GM18909 (cell line): ENCODE measurements around the gene SNX5.

Experiments used
- ATAC-seq: cut with Tn5 transposase; IDR thresholded peaks from one replicate; pipeline ENCODE4 v1.9.1; 2021; ENCODE audit warnings: mild to moderate bottlenecking; ENCODE audit not compliant: unreplicated experiment, poor library complexity

Gene SNX5

GRCh38 chr20:17925141-17925939, 43.3 kb downstream of the SNX5 start:
- no peak for ATAC-seq

DNA sequence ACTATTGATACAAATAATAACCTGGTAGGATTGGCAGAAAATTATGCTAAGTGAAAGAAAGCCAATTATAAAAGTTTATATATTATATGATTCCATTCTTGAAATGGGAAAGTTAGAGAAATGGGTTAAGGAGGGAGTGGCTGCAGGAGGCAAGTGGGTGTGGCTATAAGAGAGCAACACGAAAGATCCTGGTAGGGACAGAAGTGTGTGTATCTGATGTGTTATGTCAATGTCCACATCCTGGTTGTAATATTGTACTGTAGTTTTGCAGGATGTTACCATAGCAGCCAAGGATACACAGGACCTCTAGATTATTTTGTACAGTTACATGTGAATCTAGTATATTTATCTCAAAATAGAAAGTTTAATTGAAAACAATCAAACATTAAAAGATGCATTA, 46.8 kb downstream of the SNX5 start:
- ATAC-seq = no peak

- no peak for ATAC-seq
Observed at GRCh38 chr20:17919149-17919548, 49.4 kb downstream of the SNX5 start.

DNA sequence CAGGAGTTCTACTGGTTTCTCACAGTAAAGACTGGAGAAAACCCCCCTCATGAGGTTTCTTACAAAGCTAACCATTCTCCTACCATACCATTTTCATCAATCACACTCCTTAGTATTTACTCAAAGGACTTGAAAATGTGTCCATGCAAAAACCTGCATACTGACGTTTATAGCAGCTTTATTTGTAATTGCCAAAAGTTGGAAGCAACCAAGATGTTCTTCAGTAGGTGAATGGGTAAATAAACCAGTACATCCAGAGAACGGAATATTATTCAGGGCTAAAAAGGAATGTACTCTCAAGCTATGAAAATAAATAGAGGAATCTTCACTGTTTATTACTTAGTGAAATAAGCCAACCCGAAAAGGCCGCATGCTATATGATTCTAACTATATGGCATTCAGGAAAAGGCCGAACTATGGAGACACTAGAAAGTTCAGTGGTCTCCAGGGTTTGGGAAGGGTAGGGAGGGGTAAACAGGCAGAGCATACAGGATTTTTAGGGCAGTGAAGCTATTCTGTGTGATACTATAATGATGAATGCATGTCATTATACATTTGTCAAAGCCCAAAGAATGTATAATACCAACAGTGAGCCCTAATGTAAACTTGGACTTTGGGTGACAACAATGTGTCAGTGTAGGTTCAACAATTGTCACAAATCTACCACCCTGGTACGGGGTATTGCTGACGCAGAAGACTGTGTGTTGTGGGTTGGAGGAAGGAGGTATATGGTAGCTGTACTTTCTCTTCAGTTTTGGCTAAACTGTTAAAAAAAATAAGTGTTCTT, 50.6 kb downstream of the SNX5 start:
- ATAC-seq = no peak

DNA sequence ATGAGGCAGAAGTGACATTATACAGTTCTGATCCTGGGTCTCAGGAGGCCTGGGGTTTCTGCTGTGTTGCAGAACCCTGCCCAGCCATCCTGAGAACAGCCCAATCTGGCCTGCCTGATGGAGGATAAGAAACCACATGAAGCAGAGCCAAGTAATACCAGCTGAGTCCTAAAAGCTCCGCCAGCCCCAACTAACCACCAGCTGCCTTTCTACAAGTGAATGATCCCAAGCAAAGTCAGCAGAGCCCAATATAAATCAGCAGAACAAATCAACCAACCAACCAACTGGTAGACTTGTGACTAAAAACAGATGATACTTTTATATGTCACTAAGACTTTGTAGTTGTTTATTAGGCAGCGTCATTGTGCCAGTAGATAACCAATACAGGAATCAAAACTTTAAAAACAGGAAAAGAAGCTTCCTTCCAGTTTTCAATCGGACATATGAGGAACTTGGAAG, 52.1 kb downstream of the SNX5 start:
- ATAC-seq = no peak

GRCh38 chr20:17914957-17915356, 53.6 kb downstream of the SNX5 start:
- no peak for ATAC-seq

GRCh38 chr20:17912916-17913315, 55.7 kb downstream of the SNX5 start:
- ATAC-seq = no peak

DNA sequence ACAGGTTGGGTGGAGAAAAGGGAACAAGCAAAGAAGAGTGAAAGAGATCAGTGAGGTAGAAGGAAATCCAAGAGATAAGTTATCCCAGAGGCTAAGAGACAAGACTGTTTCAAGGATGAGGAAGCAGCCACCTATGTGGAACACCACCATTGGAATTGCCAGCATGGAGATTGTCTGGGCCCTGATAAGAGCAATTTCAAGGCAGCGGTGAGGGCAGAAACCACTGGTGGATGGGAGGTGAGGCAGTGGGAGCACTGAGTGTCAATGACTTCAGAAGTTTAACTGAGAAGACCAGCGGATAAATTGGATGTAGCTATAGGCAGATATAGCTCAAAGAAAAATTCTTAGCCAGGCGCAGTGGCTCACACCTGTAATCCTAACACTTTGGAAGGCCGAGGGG, 56.7 kb downstream of the SNX5 start:
- ATAC-seq = no peak

DNA sequence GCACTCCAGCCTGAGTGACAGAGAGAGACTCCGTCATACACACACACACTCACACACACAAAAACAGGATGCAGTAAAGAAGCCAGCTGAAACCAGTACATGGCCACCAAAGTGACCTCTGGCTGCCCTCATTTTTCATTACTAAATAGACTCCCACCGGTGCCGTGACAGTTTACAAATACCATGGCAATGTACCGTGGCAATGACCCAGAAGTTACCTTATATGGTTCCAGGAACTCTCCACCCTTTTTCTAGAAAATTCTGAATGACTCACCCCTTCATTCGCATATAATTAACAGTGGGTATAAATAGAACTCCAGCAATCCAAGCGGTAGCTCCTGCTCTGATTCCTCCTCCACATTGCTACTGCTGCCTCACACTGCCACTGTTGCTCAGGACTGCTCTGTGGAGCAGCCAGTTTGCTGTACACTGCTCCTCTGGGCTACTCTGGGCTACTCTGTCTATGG, 57.7 kb downstream of the SNX5 start:
- ATAC-seq = no peak

DNA sequence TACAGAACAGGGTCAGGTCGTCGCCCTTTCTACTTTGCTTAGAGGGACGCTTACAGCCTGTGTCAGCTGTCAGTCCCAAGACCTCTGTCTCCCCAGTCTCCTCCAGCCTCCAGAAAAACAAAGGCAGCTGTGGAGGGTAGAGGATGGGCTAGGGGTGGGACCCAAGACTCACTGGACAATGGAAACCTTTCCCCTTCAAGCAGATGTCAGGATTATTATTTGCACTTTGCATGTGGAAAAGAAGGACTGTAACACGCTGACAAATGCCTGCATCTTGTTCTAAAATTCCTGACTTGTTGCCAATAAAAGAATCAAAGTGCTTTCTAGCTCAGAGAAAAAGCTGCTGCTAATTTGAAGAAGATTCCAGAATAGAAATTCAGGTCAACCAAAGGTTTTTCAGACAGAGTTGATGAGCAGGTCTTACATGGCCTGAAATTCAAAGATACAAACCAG, 58.7 kb downstream of the SNX5 start:
- ATAC-seq = no peak

DNA sequence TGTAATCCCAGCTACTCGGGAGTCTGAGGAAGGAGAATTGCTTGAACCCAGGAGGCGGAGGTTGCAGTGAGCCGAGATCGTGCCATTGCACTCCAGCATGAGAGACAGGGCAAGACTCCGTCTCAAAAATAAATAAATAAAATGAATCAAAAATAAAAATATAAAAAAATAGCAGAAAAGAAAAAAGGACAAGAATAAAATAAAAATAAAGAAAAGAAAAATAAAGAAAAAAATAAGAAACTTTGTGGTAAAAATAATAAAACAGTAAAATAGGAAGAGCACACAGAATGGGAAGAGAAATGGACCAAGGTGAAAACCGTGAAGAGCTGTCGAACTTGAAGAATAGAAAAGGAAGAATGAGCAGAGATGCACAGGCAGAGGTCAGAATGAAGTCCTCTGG, 63.0 kb downstream of the SNX5 start:
- ATAC-seq = no peak

DNA sequence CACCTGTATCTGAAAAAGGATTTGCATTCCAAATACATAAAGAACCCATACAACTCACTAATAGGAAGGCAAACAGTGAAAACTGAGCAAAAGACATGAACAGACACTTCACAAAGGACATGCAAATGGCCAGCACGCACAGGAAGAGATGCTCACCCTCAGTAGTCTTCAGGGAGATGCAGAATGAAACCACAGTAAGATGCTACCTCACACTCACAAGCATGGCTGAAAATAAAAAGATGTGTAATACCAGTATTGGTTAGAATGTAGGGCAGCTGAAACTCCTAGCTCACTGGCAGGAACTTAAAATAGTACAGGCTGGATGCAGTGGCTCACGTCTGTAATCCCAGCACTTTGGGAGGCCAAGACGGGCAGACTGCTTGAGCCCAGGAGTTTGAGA, 64.6 kb downstream of the SNX5 start:
- peak; percentile 93 for ATAC-seq

- ATAC-seq = no peak
Observed at GRCh38 chr20:17902531-17903083, 66.0 kb downstream of the SNX5 start.

DNA sequence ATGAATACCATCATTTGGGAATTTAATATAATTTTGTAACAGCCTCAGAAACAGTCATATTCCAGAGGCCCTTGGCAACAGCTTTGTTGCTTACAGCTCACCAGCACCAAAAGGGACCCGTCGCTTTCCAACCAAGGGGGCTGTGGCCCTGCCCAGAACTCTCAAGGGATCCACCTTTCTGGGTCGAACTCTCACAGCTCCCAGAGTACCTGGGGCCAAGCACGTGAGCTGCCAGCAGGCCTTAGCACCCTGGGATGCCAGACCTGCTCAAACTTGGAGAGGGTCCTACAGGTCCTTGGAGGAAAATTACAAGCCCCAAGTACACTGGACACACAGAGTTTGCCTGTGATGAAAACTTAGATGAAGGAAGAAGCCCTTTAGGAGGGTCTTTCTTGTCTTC, 66.6 kb downstream of the SNX5 start:
- ATAC-seq = no peak

GRCh38 chr20:17898548-17898994, 70.0 kb downstream of the SNX5 start:
- peak; percentile 36 for ATAC-seq

GRCh38 chr20:17897566-17898307, 70.9 kb downstream of the SNX5 start:
- no peak for ATAC-seq

DNA sequence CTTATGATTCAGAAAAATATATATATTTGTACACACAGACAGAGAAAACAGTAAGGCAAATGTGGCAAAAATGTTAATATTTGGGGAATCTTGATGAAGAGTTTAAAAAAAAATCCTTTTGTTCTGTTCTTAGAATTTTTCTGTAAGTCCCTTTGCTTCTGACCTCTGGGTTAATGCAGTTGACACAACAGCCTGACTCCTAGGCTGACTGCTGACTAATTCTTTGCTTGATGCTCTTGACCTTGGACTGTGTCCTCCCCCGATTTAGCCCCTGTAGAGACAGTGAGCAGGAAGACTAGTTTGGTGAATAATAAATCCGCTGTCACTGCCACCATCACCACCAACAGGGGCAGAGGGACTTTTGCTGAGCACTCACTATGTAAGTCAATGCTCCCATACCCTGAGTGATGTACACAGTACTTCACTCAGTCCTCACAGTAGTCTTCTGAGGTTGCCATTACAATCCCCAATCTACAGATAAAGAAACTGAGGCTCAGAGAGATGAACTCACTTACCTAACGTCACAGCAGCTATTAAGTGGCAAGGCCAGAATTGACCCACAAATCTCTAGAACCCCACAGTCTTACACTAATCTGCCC, 71.7 kb downstream of the SNX5 start:
- ATAC-seq = peak; percentile 48

DNA sequence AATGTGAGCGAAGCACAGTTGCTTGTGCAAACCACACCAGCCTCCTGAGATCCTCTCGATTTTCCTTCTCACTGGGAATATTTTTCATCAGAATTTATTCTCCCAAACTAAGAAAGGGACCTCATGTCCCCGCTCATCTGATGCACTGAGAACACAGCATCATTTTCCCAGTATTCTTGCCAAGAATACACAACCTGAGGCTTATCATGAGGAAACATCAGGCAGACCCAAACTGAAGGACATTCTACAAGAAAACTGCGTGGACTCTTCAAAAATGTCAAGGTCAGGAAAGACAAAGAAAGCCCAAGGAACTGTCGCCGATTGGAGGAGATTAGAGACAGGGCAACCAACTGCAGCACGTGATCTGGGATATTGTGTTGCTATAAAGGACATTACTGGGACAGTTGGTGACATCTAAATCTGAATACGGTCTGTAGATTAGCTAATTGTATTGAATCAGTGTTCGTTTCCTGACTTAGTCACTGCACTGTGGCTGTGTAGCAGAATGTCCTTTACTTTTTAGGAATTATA, 72.3 kb downstream of the SNX5 start:
- no peak for ATAC-seq

- ATAC-seq = peak; percentile 57
Observed at GRCh38 chr20:17895641-17896171, 72.9 kb downstream of the SNX5 start.
